Upper lobe of right lung (tissue), 1 donor: Measurements from ENCODE around the gene ILF3. TPM values are rescaled to one million over a fixed set of nuclear protein-coding genes. Genes with fewer than 3 reads are reported as not detected.

ENCODE experiments used
- ATAC-seq: fragments of 200-7000 bp; cut with Tn5 transposase; one replicate; pipeline ENCODE4 v1.9.1; 2020; ENCODE audit warnings: mild to moderate bottlenecking, moderate library complexity
- DNase-seq: peaks from one replicate; pipeline ENCODE4 v3.0.0-alpha.2; 2020
- H3K27ac ChIP-seq: fragments of 200-600 bp; one replicate; pipeline ENCODE4 v1.8.0; 2022
- H3K27me3 ChIP-seq: fragments of 200-600 bp; one replicate; pipeline ENCODE4 v1.8.0; 2022; ENCODE audit warnings: mild to moderate bottlenecking
- H3K36me3 ChIP-seq: fragments of 200-600 bp; one replicate; pipeline ENCODE4 v1.8.0; 2022
- H3K4me1 ChIP-seq: fragments of 200-600 bp; one replicate; pipeline ENCODE4 v1.8.0; 2022
- H3K4me3 ChIP-seq: fragments of 200-600 bp; one replicate; pipeline ENCODE4 v1.8.0; 2022; ENCODE audit warnings: mild to moderate bottlenecking
- H3K9me3 ChIP-seq: fragments of 200-600 bp; one replicate; pipeline ENCODE4 v1.8.0; 2022
- intact Hi-C: fragments of 100-400 bp; cut with DNase I; formaldehyde crosslinking; loops from one replicate; pipeline ENCODE4 v1.11.0; 2022
- total RNA-seq: library from RNA; stranded (reverse); fragmentation: NEBNext Ultra II Directional; extraction: Animal tissue kit (Norgen Biotek cat#: 25700); gene quantifications from one replicate; pipeline ENCODE4 v1.2.1, GENCODE V29; 2021
- TF ChIP-seq, protein P1 (sequence below): fragments of 200-600 bp; IDR thresholded peaks from one replicate; pipeline ENCODE4 v1.8.0; 2022; ENCODE audit warnings: antibody characterized with exemption
- donor health status: DM: no; HTN: yes; CAD: no; lungs with severe emphysema.

ILF3 gene
- total RNA-seq, 1 donor from 2014 or later = 182 TPM

DNA sequence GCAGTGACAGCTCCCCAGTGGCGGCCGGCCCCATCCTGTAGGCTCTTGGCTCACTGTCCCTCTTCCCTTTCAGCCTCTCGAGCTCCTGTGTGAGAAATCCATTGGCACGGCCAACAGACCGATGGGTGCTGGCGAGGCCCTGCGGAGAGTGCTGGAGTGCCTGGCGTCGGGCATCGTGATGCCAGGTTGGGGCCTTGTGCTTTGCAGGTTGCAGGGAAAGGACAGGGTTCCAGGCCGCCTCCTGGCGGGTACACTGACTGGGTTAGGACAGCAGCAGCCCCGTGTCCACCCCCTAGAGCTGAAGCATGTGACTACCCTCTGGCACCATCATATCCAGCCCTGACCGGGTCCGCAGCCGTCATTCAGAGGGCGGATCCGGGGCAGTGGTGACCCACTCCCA, 25.6 kb downstream of the ILF3 start:
- intact Hi-C loops = no loop called here
- Histone ChIP-seq H3K4me1 (no peaks in the 10 kb centered on the region), H3K36me3 (peaks cover 96% of the 10 kb centered on the region), H3K9me3 (no peaks in the 10 kb centered on the region), H3K4me3 (no peak overlapping the region), H3K27ac (no peak overlapping the region), H3K27me3 (no peaks in the 10 kb centered on the region)
- no peak for DNase-seq
- no peak for ATAC-seq
- TF ChIP-seq, protein P1, sequence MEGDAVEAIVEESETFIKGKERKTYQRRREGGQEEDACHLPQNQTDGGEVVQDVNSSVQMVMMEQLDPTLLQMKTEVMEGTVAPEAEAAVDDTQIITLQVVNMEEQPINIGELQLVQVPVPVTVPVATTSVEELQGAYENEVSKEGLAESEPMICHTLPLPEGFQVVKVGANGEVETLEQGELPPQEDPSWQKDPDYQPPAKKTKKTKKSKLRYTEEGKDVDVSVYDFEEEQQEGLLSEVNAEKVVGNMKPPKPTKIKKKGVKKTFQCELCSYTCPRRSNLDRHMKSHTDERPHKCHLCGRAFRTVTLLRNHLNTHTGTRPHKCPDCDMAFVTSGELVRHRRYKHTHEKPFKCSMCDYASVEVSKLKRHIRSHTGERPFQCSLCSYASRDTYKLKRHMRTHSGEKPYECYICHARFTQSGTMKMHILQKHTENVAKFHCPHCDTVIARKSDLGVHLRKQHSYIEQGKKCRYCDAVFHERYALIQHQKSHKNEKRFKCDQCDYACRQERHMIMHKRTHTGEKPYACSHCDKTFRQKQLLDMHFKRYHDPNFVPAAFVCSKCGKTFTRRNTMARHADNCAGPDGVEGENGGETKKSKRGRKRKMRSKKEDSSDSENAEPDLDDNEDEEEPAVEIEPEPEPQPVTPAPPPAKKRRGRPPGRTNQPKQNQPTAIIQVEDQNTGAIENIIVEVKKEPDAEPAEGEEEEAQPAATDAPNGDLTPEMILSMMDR = no peak

DNA sequence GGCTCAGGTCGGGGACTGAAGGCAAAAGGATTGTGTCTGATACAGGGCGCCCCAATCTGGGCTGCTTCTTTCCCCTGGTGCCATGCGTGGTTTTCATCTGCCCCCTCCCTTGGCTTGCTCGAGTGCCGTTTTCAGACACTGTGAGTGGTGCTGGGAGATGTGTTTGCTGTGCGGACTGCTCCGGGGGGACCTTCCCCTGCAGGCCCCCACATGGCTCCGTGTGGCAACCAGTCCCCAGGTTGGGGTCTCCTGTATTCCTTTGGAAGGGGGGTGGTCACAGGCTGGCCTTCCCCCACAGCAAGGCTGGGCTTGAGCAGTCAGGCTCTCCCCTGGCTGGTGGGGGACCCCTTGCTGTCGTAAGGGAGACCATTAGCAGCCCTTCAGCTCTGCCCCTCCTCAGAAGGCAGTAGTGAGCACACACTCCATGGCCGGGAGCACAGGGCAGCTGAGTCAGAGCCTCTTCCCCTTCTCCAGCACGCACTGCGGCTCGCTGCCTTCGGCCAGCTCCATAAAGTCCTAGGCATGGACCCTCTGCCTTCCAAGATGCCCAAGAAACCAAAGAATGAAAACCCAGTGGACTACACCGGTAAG, 26.5 kb downstream of the ILF3 start:
- Histone ChIP-seq H3K4me1 (no peaks in the 10 kb centered on the region), H3K27me3 (no peaks in the 10 kb centered on the region), H3K4me3 (no peak overlapping the region), H3K36me3 (peaks cover 98% of the 10 kb centered on the region), H3K9me3 (no peaks in the 10 kb centered on the region), H3K27ac (no peak overlapping the region)
- TF ChIP-seq, protein P1 = no peak
- ATAC-seq = no peak
- intact Hi-C loops = no loop called here
- DNase-seq = no peak

DNA sequence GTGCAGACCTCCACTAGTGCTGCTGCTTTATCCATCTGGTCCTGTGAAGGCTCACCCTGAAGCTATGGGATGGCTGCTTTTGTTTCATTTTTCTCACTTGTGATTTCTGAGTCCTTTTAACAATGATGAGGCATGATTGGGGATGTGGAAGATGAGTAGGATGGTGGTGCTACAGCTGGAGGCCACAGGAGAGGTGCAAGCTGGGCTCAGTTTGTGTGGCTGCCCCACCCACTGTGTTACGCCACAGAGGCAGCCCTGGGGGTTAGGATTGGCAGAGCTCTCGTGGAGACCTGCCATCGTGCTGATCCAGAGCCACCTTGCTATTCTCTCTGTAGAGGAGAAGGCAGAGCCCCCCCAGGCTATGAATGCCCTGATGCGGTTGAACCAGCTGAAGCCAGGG, 27.5 kb downstream of the ILF3 start:
- peaks cover 100% of the 10 kb centered on the region for H3K36me3 ChIP-seq
- TF ChIP-seq, protein P1 = no peak
- ATAC-seq (no peak), DNase-seq (no peak)
- no peak overlapping the region for H3K4me3 ChIP-seq
- H3K4me1 ChIP-seq = no peaks in the 10 kb centered on the region
- H3K27me3 ChIP-seq = no peaks in the 10 kb centered on the region
- intact Hi-C loops = no loop called here
- H3K27ac ChIP-seq = no peak overlapping the region
- H3K9me3 ChIP-seq = no peaks in the 10 kb centered on the region

DNA sequence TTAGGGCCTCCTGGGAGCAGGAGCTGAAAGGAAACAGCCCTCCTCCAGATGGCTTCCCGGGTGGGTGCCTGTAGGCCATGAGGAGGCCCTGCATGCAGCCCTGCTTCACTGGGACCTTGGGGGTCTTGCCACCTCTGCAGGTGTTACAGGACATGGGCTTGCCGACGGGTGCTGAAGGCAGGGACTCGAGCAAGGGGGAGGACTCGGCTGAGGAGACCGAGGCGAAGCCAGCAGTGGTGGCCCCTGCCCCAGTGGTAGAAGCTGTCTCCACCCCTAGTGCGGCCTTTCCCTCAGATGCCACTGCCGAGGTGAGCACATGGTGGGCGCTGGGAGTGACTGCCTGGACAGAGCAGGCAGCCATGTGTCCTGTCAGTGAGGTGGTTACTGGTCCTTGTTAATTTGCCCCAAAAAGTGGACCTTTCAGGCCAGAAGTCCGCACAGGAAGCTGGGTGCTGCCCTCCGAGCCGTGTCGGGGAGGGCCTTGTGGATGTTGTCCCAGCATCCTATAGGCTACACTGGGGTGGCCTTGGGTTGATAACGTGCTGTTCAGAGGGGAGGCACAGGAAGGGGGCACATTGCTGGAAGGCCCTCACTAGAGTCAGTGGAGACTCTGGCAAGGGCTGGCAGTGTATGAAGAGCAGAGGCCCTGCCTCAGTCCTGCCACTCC, 28.4 kb downstream of the ILF3 start:
- Histone ChIP-seq H3K4me1 (no peaks in the 10 kb centered on the region), H3K36me3 (peaks cover 100% of the 10 kb centered on the region), H3K4me3 (no peak overlapping the region), H3K27me3 (no peaks in the 10 kb centered on the region), H3K9me3 (no peaks in the 10 kb centered on the region), H3K27ac (no peak overlapping the region)
- DNase-seq = no peak
- intact Hi-C loops = no loop called here
- no peak for ATAC-seq
- TF ChIP-seq, protein P1 = no peak

DNA sequence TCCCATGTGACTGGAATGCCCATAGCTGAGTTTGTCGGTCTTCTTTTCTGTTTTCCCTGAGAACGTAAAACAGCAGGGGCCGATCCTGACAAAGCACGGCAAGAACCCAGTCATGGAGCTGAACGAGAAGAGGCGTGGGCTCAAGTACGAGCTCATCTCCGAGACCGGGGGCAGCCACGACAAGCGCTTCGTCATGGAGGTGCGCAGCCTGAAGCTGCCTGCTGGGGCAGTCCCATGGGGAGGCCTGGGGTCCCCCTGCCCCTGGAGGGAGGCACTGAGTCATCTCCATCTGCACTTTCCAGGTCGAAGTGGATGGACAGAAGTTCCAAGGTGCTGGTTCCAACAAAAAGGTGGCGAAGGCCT, 28.9 kb downstream of the ILF3 start:
- intact Hi-C loops = no loop called here
- TF ChIP-seq, protein P1 = no peak
- H3K36me3 ChIP-seq = peaks cover 100% of the 10 kb centered on the region

More for the DNA sequence above, 28.9 kb downstream of the ILF3 start:
- Histone ChIP-seq H3K4me1 (no peaks in the 10 kb centered on the region), H3K27me3 (no peaks in the 10 kb centered on the region), H3K27ac (no peak overlapping the region), H3K4me3 (no peak overlapping the region), H3K9me3 (no peaks in the 10 kb centered on the region)
- DNase-seq (no peak), ATAC-seq (no peak)
